Fibroblast of lung (primary cell): ENCODE data around the gene VEPH1. TPM values are rescaled to one million over a fixed set of nuclear protein-coding genes. Genes with fewer than 3 reads are reported as not detected.

Experiments used
- DNase-seq, 2 donors: peaks; one replicate each; pipeline versions ENCODE4 v3.0.0 to v3.0.0-alpha.2; 2010; ENCODE audit warnings: low read depth in 2 of 2
- H2AFZ ChIP-seq: 2 replicates; pipeline ENCODE4 v1.5.1; 2012; ENCODE audit warnings: low read length, control low read depth, inconsistent platforms
- H3K27ac ChIP-seq: 2 replicates; pipeline ENCODE4 v1.5.1; 2011; ENCODE audit warnings: low read length, control low read depth; ENCODE audit not compliant: insufficient read depth
- H3K27me3 ChIP-seq: 2 replicates; pipeline ENCODE4 v1.5.1; 2011; ENCODE audit warnings: mild to moderate bottlenecking, low read length; ENCODE audit not compliant: control insufficient read depth, insufficient read depth
- H3K36me3 ChIP-seq: 2 replicates; pipeline ENCODE4 v1.5.1; 2011; ENCODE audit warnings: low read length; ENCODE audit not compliant: control insufficient read depth, insufficient read depth
- H3K4me1 ChIP-seq: 2 replicates; pipeline ENCODE4 v1.5.1; 2011; ENCODE audit warnings: low read length; ENCODE audit not compliant: control insufficient read depth, insufficient read depth; ENCODE audit errors: extremely low read depth
- H3K4me2 ChIP-seq: 2 replicates; pipeline ENCODE4 v1.5.1; 2011; ENCODE audit warnings: low read length, control low read depth; ENCODE audit not compliant: insufficient read depth; ENCODE audit errors: extremely low read depth
- H3K4me3 ChIP-seq, 4 experiments: fragments of 200-600 bp in 1 of 4; sonication (generic) in 1 of 4; replicated peaks in 1 of 4; 2 replicates each; pipeline ENCODE4 v1.5.1; 2011 to 2016; ENCODE audit warnings: low read length in 4 of 4, low read depth in 3 of 4, mild to moderate bottlenecking in 3 of 4, control low read depth in 2 of 4, inconsistent platforms in 1 of 4, mixed read lengths in 1 of 4; ENCODE audit not compliant: insufficient read depth in 1 of 4; ENCODE audit errors: control extremely low read depth in 1 of 4
- H3K79me2 ChIP-seq: 2 replicates; pipeline ENCODE4 v1.5.1; 2012; ENCODE audit warnings: mild to moderate bottlenecking, low read length, inconsistent platforms; ENCODE audit not compliant: control insufficient read depth, insufficient read depth
- H3K9ac ChIP-seq: 2 replicates; pipeline ENCODE4 v1.5.1; 2011; ENCODE audit warnings: mild to moderate bottlenecking, low read length, control low read depth; ENCODE audit not compliant: insufficient read depth
- H3K9me3 ChIP-seq: 2 replicates; pipeline ENCODE4 v1.5.1; 2012; ENCODE audit warnings: low read depth, low read length; ENCODE audit not compliant: control insufficient read depth, insufficient read depth
- H4K20me1 ChIP-seq: 2 replicates; pipeline ENCODE4 v1.5.1; 2011; ENCODE audit warnings: low read length; ENCODE audit not compliant: control insufficient read depth, insufficient read depth; ENCODE audit errors: extremely low read depth
- CTCF ChIP-seq, 2 donors: IDR thresholded peaks in 1 of 2; conservative IDR thresholded peaks in 1 of 2; 1 replicate in 1 of 2; 2 replicates in 1 of 2; pipeline ENCODE4 v1.5.1; 2011 to 2012; ENCODE audit warnings: low read length in 2 of 2, control low read depth in 1 of 2, inconsistent platforms in 1 of 2, low read depth in 1 of 2, mild to moderate bottlenecking in 1 of 2
- EZH2 ChIP-seq: IDR thresholded peaks from 2 replicates; pipeline ENCODE4 v1.5.1; 2012; ENCODE audit warnings: low read length, control low read depth, mild to moderate bottlenecking; ENCODE audit errors: missing control alignments
- polyA plus RNA-seq, 2 donors: library from polyadenylated mRNA; depleted of rRNA in 1 of 2; stranded (reverse) in 1 of 2; unstranded in 1 of 2; fragments of >200 nt; gene quantifications; 2 replicates each; pipeline ENCODE4 v1.2.1, GENCODE V29; 2011 to 2012; ENCODE audit warnings: missing spikeins in 1 of 2
- total RNA-seq: library from RNA; depleted of rRNA; stranded (reverse); fragments of >200 nt; gene quantifications from 2 replicates; pipeline ENCODE4 v1.2.1, GENCODE V29; 2014

The VEPH1 gene
- total and polyA plus RNA-seq, 2 donors (not counting 1 experiment from before 2014, with no cell fraction given), result 13.1 to 34.7 TPM

GRCh38 chr3:157285966-157286365 is 217.2 kb downstream of the VEPH1 start:
- Histone ChIP-seq H3K36me3 (no peaks in the 10 kb centered on the region), H4K20me1 (no peaks in the 10 kb centered on the region), H3K79me2 (no peaks in the 10 kb centered on the region), H3K4me1 (peaks cover 16% of the 10 kb centered on the region), H3K27ac (no peak overlapping the region), H3K4me3 (no peak overlapping the region), H3K9ac (no peak overlapping the region), H3K27me3 (no peaks in the 10 kb centered on the region), H3K9me3 (no peaks in the 10 kb centered on the region), H3K4me2 (no peak overlapping the region), H2AFZ (no peak overlapping the region)
- TF ChIP-seq CTCF (conservative IDR thresholded peaks at IDR 0.05 in 1 of 2, IDR thresholded peaks at IDR 0.05 in 1 of 2; ENCODE audit: low read depth in 1 of 2, low read length in 2 of 2) (no peak), EZH2 (no peak)
- peak in 1 of 2 donors; percentile 15 for DNase-seq

GRCh38 chr3:157285141-157285540 is 218.1 kb downstream of the VEPH1 start:
- H3K36me3 ChIP-seq, result no peaks in the 10 kb centered on the region
- H3K9ac ChIP-seq, result no peak overlapping the region
- no peak overlapping the region for H3K4me2 ChIP-seq
- H3K9me3 ChIP-seq, result no peaks in the 10 kb centered on the region
- H2AFZ ChIP-seq, result no peak overlapping the region
- H4K20me1 ChIP-seq, result no peaks in the 10 kb centered on the region
- no peak overlapping the region for H3K4me3 ChIP-seq
- H3K4me1 ChIP-seq, result peaks cover 14% of the 10 kb centered on the region
- no peak overlapping the region for H3K27ac ChIP-seq
- no peak for TF ChIP-seq CTCF (conservative IDR thresholded peaks at IDR 0.05 in 1 of 2, IDR thresholded peaks at IDR 0.05 in 1 of 2; ENCODE audit: low read depth in 1 of 2, low read length in 2 of 2)
- no peak for TF ChIP-seq EZH2
- H3K27me3 ChIP-seq, result no peaks in the 10 kb centered on the region
- DNase-seq, result no peak
- no peaks in the 10 kb centered on the region for H3K79me2 ChIP-seq

- Histone ChIP-seq H3K4me3 (no peak overlapping the region), H4K20me1 (no peaks in the 10 kb centered on the region), H3K4me1 (peaks cover 11% of the 10 kb centered on the region), H3K27ac (no peak overlapping the region), H3K9me3 (no peaks in the 10 kb centered on the region), H3K4me2 (no peak overlapping the region), H3K9ac (no peak overlapping the region), H3K36me3 (no peaks in the 10 kb centered on the region), H3K79me2 (no peaks in the 10 kb centered on the region), H2AFZ (no peak overlapping the region), H3K27me3 (no peaks in the 10 kb centered on the region)
- TF ChIP-seq EZH2 (no peak), CTCF (conservative IDR thresholded peaks at IDR 0.05 in 1 of 2, IDR thresholded peaks at IDR 0.05 in 1 of 2; ENCODE audit: low read depth in 1 of 2, low read length in 2 of 2) (no peak)
- DNase-seq, result no peak
Observed at GRCh38 chr3:157284688-157285087, 218.5 kb downstream of the VEPH1 start.
